ENCODE results near the gene GALNT17. TPM values are rescaled to one million over a fixed set of nuclear protein-coding genes. Genes with fewer than 3 reads are reported as not detected.

Gene GALNT17
- total RNA-seq, 1 donor from 2014 or later = 95.3 TPM

DNA sequence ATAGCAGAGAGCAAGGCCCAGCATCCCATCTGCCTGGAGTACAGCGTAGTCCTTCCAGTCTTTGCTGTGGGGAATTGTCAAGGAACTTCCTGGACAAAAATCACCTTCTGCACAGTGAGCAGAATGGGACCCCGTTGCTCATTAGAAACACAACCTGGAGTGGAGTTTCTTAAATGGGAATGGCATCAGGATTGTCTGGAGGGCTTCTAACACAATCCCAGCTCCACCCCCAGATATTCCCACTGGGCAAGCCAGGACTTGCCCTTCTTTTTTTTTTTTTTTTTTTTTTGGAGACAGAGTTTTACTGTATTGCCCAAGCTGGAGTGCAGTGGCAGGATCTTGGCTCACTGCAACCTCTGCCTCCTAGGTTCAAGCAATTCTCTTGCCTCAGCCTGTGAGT is 356.4 kb downstream of the GALNT17 start:
- Histone ChIP-seq H3K4me1 (peaks cover 7% of the 10 kb centered on the region), H3K9me3 (replicated peaks) (no peaks in the 10 kb centered on the region), H3K4me3 (no peak overlapping the region), H3K27ac (replicated peaks) (no peak overlapping the region), H3K27me3 (ENCODE audit: low read depth) (no peaks in the 10 kb centered on the region), H3K36me3 (no peaks in the 10 kb centered on the region)
- TF ChIP-seq, protein P1, sequence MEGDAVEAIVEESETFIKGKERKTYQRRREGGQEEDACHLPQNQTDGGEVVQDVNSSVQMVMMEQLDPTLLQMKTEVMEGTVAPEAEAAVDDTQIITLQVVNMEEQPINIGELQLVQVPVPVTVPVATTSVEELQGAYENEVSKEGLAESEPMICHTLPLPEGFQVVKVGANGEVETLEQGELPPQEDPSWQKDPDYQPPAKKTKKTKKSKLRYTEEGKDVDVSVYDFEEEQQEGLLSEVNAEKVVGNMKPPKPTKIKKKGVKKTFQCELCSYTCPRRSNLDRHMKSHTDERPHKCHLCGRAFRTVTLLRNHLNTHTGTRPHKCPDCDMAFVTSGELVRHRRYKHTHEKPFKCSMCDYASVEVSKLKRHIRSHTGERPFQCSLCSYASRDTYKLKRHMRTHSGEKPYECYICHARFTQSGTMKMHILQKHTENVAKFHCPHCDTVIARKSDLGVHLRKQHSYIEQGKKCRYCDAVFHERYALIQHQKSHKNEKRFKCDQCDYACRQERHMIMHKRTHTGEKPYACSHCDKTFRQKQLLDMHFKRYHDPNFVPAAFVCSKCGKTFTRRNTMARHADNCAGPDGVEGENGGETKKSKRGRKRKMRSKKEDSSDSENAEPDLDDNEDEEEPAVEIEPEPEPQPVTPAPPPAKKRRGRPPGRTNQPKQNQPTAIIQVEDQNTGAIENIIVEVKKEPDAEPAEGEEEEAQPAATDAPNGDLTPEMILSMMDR (IDR thresholded peaks at IDR 0.05; ENCODE audit: borderline replicate concordance) = no peak
- no peak for DNase-seq
- intact Hi-C loops (cut with micrococcal nuclease) = no loop called here

DNA sequence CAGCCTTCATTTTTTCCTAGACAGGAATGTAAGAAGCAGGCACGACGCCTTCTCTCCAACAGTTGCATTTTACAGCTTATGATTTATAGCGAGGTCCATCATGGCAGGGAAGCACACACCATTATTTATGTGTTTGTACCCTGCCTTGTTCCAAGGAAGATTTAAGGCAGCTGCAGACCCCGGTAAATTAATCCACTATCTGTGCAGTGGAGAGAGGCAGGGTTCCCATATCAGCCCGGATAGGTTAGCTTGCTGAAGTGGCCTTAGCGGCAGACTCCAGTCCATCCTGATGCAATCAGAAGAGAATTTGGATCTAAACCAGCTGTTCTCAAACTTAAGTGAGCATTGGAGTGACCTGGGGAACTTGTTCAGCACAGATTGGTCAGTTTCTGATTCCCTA is 359.4 kb downstream of the GALNT17 start:
- intact Hi-C loops (cut with micrococcal nuclease) = no loop called here
- Histone ChIP-seq H3K9me3 (replicated peaks) (no peaks in the 10 kb centered on the region), H3K4me3 (no peak overlapping the region), H3K27me3 (ENCODE audit: low read depth) (no peaks in the 10 kb centered on the region), H3K4me1 (peaks cover 12% of the 10 kb centered on the region), H3K36me3 (no peaks in the 10 kb centered on the region), H3K27ac (replicated peaks) (no peak overlapping the region)
- no peak for DNase-seq
- TF ChIP-seq, protein P1 (IDR thresholded peaks at IDR 0.05; ENCODE audit: borderline replicate concordance) = no peak

DNA sequence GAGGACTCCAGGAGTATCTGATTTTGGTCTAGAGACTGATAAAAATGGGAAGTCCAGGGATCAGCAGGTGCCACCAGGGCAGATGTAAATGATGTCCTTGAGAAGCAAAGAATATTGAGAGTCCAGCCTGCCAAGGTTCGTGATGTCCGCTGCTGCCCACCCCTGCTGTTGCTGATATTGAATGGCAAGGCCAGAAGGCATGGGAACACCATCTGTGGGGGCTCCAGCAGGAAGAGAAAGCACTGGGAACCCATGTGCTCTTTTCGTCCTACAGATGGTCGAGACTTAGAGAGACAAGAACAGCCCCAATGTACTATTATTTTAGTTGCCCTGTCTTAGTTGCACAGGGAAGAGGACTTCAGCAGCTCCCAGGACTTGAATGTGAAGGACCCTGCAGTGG is 363.9 kb downstream of the GALNT17 start:
- TF ChIP-seq, protein P1 (IDR thresholded peaks at IDR 0.05; ENCODE audit: borderline replicate concordance) = no peak
- intact Hi-C loops (cut with micrococcal nuclease) = no loop called here
- H3K9me3 ChIP-seq (replicated peaks) = no peaks in the 10 kb centered on the region
- H3K4me3 ChIP-seq = no peak overlapping the region
- no peak for DNase-seq
- H3K27ac ChIP-seq (replicated peaks) = no peak overlapping the region
- no peaks in the 10 kb centered on the region for H3K27me3 ChIP-seq (ENCODE audit: low read depth)
- H3K36me3 ChIP-seq = no peaks in the 10 kb centered on the region
- peaks cover 33% of the 10 kb centered on the region for H3K4me1 ChIP-seq

DNA sequence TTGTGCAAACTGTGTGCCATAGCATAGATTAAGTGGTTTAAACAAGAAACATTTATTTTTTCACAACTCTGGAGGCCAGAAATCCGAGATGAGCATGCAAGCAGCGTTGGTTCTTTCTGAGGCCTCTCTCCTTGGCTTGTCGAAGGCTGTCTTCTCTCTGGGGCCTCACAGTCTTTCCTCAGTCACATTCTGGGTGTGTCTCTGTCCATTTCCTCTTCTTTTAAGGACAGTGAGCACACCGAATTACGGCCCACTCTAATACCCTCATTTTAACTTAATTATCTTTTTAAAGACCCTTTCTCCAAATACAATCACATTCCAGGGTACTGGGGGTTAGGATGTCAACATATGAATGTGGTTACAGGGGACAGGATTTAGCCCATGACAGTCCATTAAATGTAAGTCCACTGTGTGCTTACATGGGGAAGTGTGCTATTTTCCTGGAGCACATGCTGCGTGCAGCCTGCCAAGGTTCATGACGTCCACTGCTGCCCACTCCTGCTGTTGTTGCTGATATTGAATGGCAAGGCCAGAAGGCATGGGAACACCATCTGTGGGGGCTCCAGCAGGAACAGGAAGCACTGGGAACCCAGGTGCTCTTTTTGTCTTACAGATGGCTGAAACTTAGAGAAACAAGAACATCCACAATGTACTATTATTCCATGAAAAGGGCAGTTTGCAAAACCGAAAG is 365.5 kb downstream of the GALNT17 start:
- Histone ChIP-seq H3K4me3 (no peak overlapping the region), H3K9me3 (replicated peaks) (no peaks in the 10 kb centered on the region), H3K27ac (replicated peaks) (peak overlapping the region; percentile 64), H3K4me1 (peaks cover 26% of the 10 kb centered on the region), H3K36me3 (no peaks in the 10 kb centered on the region), H3K27me3 (ENCODE audit: low read depth) (no peaks in the 10 kb centered on the region)
- intact Hi-C loops (cut with micrococcal nuclease) = no loop called here
- TF ChIP-seq, protein P1 (IDR thresholded peaks at IDR 0.05; ENCODE audit: borderline replicate concordance) = no peak
- peak; percentile 55 for DNase-seq

DNA sequence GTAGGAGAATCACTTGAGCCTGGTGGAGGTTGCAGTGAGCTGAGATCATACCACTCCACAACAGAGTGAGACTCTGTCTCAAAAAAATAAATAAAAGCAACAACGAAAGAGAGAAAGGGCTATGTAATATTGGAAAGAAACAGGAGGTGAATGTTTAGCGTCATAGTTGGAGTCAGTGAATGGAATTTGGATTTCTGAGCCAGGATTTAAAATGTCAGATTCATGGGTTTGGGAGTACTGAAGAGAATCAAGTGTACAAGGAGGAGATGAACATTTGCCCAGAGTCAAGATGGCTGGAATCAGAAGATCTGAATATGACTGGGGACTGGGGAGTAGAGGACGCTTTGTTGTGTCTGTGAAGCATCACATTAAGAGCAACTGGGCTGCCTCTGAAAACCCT is 366.4 kb downstream of the GALNT17 start:
- peaks cover 26% of the 10 kb centered on the region for H3K4me1 ChIP-seq
- H3K36me3 ChIP-seq = no peaks in the 10 kb centered on the region
- no peaks in the 10 kb centered on the region for H3K9me3 ChIP-seq (replicated peaks)
- TF ChIP-seq, protein P1 (IDR thresholded peaks at IDR 0.05; ENCODE audit: borderline replicate concordance) = no peak
- H3K27ac ChIP-seq (replicated peaks) = no peak overlapping the region
- H3K27me3 ChIP-seq (ENCODE audit: low read depth) = no peaks in the 10 kb centered on the region
- intact Hi-C loops (cut with micrococcal nuclease) = no loop called here
- H3K4me3 ChIP-seq = no peak overlapping the region
- no peak for DNase-seq
